ENCODE data around the gene FAM222A. TPM values are rescaled to one million over a fixed set of nuclear protein-coding genes. Genes with fewer than 3 reads are reported as not detected.

The FAM222A gene
- total RNA-seq, 1 donor from 2014 or later: 0.99 TPM

GRCh38 chr12:109736552-109737108 is 23.0 kb downstream of the FAM222A start:
- DNase-seq (ENCODE audit: extremely low read depth, low read depth, low spot score): no peak

- no peak for DNase-seq (ENCODE audit: extremely low read depth, low read depth, low spot score)
These were observed 23.5 kb downstream of the FAM222A start for GRCh38 chr12:109737126-109737525.

- DNase-seq (ENCODE audit: extremely low read depth, low read depth, low spot score): no peak
These were observed 24.0 kb downstream of the FAM222A start for GRCh38 chr12:109737631-109738030.

- DNase-seq (ENCODE audit: extremely low read depth, low read depth, low spot score): no peak
These were observed 24.6 kb downstream of the FAM222A start for GRCh38 chr12:109738209-109738608.

- no peak for DNase-seq (ENCODE audit: extremely low read depth, low read depth, low spot score)
These were observed 25.4 kb downstream of the FAM222A start for GRCh38 chr12:109738878-109739665.

GRCh38 chr12:109739747-109740693 is 26.4 kb downstream of the FAM222A start:
- no peak for DNase-seq (ENCODE audit: extremely low read depth, low read depth, low spot score)

GRCh38 chr12:109740694-109741245 is 27.1 kb downstream of the FAM222A start:
- no peak for DNase-seq (ENCODE audit: extremely low read depth, low read depth, low spot score)

GRCh38 chr12:109741286-109741969 is 27.8 kb downstream of the FAM222A start:
- DNase-seq (ENCODE audit: extremely low read depth, low read depth, low spot score): no peak

- DNase-seq (ENCODE audit: extremely low read depth, low read depth, low spot score): no peak
These were observed 28.5 kb downstream of the FAM222A start for GRCh38 chr12:109741970-109742703.

- no peak for DNase-seq (ENCODE audit: extremely low read depth, low read depth, low spot score)
These were observed 29.7 kb downstream of the FAM222A start for GRCh38 chr12:109743076-109743910.

- no peak for DNase-seq (ENCODE audit: extremely low read depth, low read depth, low spot score)
These were observed 30.4 kb downstream of the FAM222A start for GRCh38 chr12:109744026-109744425.

- DNase-seq (ENCODE audit: extremely low read depth, low read depth, low spot score): no peak
These were observed 31.6 kb downstream of the FAM222A start for GRCh38 chr12:109744986-109745942.

- DNase-seq (ENCODE audit: extremely low read depth, low read depth, low spot score): no peak
These were observed 38.8 kb downstream of the FAM222A start for GRCh38 chr12:109752117-109753053.

GRCh38 chr12:109753054-109753401 is 39.4 kb downstream of the FAM222A start:
- no peak for DNase-seq (ENCODE audit: extremely low read depth, low read depth, low spot score)

- no peak for DNase-seq (ENCODE audit: extremely low read depth, low read depth, low spot score)
These were observed 40.3 kb downstream of the FAM222A start for GRCh38 chr12:109753959-109754358.

GRCh38 chr12:109756457-109756856 is 42.8 kb downstream of the FAM222A start:
- no peak for DNase-seq (ENCODE audit: extremely low read depth, low read depth, low spot score)

Measured in glomerular endothelial cell (primary cell).